ENCODE results near the gene DDO.
"Not testable (repeated sequence)": the region's sequence is repeated elsewhere in the genome, so short reads cannot be mapped to it uniquely, and the experiment has no call there.

DDO gene, protein sequence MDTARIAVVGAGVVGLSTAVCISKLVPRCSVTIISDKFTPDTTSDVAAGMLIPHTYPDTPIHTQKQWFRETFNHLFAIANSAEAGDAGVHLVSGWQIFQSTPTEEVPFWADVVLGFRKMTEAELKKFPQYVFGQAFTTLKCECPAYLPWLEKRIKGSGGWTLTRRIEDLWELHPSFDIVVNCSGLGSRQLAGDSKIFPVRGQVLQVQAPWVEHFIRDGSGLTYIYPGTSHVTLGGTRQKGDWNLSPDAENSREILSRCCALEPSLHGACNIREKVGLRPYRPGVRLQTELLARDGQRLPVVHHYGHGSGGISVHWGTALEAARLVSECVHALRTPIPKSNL

DNA sequence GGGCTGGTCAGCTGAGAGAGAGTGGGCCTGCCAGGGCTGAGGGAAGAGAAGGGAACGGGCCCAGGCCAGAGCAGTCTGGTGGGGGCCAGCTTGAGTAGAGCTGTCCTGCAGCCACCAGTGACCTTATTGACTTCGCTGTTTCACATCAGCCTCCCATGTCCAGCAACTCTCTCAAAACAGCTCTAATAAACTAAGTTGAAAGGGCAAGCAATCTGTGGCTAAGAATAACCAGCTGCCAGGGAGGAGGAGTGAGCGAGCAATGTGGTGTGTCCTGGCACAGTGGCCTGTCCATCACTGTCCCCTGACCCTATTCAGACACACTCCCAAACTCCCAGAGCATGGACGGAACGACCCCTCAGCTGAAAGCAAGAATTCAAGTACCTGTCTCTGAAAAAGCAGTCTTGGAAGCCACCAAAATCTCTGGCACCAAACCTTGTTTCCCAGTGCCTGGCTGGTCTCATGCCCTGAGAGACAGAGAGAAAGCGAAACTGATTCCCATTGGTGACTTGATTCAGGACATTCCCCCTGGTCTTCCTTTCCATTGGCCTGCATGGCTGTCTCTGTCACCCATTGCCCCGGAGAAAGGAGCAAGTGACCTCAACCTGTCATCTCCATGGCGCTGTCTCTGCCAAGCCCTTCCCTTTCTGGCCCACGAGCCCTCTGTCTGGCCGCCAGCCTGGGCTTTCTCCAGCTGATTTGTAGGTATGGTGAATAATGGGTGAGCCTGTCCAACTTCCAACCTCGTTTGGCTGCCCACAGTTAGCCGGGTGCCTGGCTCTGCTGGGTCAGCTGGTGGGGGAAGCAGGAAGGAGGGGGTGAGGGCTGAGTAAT lies at the start of gene DDO:
TSS of gene DDO (minus strand) at position 490 of the 831 bp plus-strand sequence. CDS start 2,113 bp downstream, outside the sequence.
- DNase-seq: no peak

DNA sequence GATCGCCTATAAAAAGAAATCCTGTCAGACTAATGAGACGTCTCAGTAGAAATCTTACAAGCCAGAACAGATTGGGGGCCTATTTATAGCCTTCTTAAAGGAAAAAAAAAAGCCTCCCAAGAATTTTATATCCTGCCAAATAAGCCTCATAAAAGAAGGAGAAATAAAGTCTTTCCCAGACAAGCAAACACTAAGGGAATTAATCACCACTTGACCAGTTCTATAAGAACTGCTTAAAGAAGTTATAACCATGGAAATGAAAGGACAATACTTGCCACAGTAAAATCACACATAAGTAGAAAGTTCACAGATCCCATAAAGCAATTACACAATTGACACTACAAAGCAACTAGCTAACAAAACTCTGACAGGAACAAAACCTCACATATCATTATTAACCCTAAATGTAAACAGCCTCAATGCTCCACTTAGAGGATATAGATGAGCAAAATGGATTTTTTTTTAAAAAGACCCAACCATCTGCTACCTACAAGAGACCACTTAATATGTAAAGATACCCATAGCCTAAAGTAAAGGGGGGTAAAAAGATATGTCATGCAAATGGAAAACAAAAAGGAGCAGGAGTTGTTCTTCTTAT lies 47.6 kb upstream of the DDO start:
- DNase-seq: no peak

DNA sequence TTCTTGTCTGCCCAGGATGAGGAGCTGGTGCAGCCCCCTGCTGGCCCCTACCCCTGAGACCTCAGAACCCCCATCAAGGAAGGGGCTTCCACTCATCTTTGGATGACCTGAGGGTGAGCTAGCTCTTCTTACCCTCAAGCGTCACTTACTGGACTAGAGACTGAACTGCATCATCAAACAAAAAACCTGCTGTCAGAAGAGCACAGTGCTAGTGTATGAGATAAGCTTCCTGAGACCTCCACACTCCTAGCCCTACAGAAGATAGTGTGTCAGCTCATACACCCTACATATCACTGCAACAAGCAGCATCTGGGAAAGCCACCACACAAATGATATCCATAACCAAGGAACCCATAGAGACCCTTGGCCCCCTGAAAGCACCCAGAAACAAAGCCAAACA lies 46.0 kb upstream of the DDO start:
- DNase-seq: no peak

DNA sequence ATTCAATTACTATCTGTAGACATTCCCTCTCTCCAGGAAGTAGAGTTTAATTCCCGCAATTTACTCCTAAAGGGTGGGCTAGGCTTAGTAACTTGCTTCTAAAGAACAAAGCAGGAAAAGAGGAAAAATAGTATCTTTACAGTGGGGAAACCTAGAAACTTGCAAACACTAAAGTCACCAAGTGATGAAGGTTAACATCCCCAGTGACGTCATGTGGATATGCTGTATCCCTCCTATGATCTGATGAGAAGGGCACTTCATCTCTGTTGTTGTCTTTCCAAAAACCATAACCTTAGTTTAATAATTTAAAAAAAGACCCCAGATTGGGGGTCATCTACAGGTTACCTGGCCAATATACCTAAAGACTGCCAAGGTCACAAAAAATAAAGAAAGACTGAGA lies 43.8 kb upstream of the DDO start:
- DNase-seq: no peak

DNA sequence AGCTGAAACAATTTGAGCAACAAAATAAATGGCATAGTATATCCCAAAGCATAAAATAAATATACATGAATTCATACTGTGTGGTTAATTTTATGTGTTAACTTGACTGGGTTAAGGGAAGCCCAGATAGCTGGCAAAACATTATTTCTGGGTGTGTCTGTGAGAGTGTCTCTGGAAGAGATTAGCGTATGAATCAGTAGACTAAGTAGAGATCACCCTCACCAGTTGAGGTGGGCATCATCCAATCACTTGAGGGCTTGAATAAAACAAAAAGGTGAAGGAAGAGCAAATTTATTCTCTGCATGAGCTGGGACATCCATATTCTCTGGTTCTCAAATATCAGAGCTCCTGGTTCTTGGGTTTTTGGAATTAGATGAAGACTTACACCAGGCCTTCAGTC lies 43.1 kb upstream of the DDO start:
- DNase-seq: no peak

DNA sequence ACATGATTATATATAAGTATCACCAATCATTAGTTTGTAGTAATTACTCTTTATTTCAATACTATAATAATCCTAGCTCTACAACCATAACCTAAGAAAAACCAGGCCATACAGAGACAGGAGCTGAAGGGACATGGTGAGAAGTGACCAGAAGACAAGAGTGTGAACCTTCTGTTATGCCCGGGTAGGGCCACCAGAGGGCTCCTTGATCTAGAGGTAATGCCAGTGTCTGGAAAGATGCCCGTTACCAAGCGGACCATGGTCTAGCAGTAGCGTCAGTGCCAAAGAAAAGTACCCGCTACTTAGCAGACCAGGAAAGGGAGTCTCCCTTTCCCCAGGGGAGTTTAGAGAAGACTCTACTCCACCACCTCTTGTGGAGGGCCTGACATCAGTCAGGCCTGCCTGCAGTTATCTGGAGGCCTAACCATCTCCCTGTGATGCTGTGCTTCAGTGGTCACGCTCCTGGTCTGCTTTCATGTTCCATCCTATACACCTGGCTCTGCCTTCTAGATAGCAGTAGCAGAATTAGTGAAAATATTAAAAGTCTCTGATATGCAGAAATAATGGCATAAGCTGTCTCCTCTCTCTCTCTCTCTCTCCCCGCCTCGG lies 42.3 kb upstream of the DDO start:
- not testable (repeated sequence) for DNase-seq

DNA sequence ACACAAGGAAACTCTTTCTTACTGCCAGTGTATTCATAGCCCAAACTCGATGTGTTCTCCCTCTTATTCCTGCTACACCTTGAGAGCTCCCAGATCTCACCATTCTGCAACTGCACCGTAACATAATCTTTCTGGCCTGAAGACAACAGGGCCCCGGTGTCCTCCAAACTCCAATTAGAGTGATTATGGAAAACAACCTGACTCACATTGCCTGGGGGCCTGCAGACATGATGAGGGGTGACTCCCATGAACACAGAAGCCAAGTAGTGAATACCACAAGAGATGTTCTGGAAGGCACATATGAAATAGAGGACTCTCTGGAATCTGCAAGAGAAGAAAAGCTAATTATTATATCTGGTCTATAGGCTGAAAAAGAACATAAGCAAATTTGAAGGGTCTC lies 41.3 kb upstream of the DDO start:
- DNase-seq: no peak

DNA sequence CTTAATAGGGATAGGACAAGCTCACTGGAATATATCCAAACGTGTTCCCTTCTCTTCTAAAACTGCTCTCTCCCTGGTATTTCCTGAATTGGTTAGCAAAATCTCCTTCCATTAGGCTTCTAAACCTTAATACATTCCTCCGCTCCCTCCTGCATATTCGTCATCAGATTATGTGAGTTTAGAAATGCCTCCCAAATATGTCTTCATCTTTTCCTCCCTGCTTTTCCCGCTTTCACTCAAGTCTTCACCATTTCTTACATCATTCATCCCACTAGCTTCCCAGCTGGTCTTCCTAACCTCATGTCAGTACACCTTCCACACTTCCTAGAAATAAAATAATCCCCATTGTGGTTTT lies 34.1 kb upstream of the DDO start:
- DNase-seq: no peak

DNA sequence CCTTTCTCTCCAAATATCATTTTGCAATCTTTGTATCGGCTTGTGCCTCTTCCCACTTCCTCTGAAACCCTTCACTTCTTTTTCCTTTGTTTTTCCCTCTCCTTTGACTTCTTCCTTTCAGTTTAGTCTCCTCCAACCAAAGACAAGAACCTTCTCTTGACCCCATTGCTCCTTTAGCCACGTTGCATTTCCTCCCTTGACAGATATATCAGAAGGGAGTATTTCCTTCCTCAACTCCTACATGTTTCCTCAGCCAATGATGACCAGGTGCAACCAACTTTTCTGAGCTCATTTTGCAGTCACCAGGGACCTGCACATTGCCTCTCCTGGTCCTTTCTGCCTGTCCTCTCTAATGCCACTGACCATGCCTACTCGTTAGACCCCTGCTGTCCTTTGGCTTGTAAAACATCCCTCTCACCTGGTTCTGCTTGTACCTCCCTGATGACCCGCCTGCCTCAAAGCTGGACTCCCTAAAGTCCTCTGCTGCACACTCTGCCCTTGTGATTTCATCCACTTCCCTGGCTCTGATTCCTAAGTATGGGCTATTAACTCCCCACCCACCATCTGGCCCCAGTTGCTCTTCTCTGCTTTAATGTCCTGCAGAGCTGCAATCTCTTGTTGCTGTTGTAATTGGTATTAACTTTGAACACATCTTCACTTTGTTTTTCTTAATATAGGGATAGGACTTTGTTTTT lies 33.6 kb upstream of the DDO start:
- DNase-seq: no peak

DNA sequence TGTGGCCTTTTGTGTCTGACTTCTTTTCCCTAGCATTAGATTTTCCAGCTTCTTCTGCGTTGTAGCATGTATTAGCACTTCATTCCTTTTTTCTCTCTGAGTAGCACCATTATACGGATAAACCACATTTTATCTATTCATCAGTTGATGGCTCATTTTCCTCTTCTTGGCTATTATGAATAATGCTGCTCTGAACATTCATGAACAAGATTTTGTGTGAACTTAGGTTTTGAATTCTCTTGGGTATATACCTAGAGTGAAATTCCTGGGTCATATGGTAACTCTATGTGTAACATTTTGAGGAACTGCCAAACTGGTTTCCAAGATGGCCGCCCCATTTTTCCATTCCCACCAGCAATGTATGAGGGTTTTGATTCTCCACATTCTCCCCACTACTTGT lies 32.4 kb upstream of the DDO start:
- DNase-seq: no peak

DNA sequence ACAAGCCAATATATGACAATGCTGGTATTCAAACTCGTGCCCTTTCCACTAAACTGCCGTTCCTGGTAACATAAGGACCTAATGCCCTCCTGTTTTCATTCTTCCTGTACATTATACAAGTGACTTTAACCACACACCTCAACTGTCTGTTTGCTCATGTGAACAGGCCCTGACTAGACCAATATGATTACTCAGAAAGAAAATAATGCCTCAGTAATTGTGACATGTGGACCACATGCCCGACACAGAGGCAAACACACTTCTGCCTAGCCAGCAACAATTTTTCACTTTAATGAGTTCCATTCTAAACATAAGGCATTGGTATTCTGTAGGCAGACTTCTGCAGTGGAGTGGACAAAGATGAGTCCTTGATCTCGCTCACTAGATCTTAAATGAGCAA lies 31.0 kb upstream of the DDO start:
- DNase-seq: no peak

DNA sequence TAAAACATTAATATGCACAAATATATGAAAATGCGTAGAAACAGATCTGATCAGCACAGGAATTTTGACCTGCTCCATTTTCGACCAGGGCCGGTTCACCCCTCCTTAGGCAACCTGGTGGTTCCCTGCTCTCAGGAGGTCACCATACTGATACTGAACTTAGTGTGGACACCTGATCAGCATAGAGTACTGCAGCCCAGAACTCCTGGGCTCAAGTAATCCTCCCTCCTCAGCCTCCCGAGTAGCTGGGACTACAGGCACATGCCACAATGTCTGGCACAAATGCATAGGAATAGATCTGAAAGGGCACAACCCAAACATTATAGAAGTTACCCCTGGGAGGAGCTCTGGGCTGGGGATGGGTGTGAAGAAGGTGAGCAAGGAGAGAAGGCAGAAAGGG lies 24.7 kb upstream of the DDO start:
- no peak for DNase-seq

DNA sequence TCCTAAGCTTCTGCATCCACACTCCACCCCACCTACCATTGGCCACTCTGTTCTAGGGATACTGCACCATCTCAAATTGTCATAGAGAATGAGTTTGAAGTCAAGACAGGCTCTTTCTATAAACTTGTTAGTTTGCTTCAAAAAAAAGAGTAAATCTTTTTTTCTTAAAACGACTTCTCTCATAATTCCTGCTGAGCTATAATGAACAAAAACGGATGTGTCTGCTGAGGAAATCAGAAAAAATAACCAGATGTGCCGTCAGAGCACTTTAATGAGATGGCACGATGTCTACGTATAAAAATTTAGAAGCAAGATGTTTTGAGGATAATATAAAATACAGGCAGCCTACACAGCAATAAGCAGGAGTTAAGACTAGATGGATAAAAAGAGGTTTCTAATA lies 24.0 kb upstream of the DDO start:
- no peak for DNase-seq

DNA sequence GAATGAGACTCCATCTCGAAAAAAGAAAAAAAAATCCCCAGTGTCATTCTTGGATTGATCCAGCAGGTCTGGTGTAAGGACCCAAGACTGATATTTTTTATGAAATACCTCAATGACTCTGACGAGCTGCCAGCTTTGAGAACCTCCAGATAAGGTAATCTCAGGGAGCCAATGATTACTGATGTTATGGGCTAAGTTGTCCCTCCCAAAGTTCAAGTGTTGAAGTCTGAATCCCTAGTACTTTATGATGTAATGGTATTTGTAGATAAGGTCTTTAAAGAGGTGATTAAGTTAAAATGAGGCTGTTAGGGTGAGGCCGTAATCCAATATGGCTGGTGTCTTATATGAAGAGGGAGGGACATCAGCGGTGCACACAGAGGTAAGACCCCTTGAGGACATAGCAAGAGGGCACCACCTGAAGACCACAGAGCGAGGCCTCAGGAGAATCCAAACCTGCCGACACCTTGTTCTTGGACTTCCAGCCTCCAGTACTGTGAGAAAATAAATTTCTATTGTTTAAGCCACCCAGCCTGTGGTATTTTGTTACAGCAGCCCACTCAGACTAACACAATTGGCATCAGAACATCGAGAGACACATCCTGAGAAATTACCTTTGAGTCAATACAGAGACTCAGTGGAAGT lies 19.7 kb upstream of the DDO start:
- no peak for DNase-seq

DNA sequence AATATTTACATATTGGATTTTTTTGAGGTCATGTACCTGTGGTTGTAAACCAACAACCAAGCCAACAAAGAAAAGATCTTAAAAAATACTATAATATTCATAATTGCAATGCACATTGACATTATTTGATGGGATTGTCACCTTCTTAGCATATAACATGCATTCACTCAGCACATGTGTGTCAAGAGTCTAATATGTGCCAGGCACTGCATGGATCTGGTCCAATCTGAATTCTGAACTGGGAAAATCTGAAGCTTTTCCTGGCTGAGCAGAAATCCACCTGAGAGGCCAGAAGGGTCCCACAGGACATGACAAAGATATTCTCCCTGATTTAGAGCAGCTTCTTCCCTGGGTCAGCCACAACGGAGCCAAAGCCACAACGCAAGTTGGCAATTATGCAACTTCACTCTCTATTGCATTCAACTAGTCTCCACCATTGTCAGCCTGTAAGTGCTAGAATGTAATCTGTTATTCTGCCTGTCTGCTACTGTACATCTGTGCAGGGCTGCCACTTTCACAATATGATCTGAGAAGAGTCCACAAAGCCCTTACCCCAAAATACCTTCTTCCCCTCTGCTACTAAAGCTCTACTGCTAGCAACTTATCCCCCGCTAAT lies 17.0 kb upstream of the DDO start:
- DNase-seq: no peak

DNA sequence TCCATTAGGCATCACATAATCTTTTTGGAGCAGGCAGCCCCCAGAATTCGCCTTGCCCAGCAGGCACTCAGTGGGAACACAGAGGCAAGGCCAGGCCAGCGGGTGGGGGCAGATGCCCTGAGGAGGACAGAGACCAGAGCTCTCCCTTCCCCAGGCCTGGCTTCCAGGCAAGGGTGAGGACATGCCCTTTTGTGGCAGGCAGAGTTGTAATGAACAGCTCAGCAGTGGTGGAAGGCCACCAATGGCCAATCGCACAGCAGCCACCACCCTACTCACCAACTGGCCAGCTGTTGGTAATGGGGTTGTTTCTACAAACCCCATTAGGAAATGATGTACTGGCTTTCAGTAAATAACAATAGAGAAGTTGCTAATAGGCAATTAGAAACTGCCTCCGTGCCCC lies 15.4 kb upstream of the DDO start:
- DNase-seq: no peak

DNA sequence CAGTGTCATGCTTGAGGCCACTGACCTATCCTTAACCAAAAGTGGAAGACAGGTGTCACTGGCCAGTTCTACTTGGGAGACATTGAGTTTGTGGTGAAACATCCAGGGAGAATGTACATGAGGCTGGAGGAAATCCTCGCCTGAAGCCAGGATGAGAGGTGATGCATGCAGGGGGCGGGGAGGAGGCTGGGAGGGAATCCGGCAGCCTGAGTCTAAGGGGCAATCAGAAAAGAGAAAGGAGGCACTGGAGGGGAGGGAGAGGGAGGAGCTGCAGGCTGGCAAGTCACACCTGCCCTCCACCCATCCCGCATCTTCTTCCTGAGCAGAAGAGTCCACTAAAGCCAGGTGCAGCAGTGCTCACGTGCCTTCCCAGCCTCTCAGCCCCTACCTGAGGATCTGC lies 14.9 kb upstream of the DDO start:
- DNase-seq: no peak

DNA sequence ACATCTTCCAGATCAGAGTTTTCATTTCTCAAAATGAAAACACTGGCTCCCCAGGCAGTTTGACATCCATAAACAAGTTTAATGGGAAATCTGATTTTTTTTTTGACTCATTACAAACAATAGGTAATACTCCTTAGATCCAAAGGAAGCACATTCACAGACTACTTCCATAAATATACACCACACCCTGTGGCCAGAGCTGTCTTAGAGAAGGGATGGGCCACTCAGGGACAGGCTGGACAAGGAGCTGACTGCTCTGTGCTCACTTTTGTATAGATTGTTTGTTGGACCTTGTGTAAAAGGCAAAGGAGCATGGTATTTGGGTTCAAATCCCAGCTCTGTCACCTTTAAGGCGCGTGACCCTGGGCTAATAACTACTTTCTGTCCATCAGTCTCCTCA lies 12.8 kb upstream of the DDO start:
- no peak for DNase-seq

DNA sequence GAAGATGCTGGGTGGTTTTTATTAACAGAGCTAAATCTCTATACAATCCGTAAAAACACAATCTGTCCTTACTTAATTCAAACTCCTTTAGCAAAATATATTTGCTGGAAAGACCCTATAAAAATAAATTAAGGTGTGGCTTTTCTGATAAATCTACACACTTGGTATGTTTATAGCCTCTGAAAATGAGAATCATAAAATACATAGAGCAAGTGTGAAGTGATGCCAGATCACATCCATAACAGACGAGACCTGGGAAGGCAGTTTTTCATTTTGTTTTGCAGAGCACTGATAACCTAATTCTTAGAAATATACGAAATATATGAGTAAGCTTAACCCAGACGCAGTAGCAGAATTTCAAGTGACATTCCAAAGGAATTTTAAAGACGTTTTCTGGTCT lies 10.4 kb upstream of the DDO start:
- no peak for DNase-seq

DNA sequence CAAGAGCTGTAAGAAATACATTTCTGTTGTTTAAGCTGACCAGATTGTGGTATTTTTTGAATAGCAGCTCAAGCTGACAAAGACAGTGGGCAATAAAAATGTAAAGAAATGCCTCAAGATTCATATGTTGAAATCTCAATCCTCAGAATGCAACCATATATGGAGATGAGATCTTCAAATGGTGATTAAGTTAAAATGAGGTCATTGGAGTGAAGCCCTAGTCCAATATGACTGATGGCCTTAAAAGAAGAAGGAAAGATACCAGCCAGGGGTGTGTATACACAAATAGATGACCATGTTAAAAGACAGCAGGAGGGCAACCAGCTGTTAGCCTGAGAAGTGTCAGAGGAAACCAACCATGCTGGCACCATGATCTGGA lies 7.1 kb upstream of the DDO start:
- no peak for DNase-seq

DNA sequence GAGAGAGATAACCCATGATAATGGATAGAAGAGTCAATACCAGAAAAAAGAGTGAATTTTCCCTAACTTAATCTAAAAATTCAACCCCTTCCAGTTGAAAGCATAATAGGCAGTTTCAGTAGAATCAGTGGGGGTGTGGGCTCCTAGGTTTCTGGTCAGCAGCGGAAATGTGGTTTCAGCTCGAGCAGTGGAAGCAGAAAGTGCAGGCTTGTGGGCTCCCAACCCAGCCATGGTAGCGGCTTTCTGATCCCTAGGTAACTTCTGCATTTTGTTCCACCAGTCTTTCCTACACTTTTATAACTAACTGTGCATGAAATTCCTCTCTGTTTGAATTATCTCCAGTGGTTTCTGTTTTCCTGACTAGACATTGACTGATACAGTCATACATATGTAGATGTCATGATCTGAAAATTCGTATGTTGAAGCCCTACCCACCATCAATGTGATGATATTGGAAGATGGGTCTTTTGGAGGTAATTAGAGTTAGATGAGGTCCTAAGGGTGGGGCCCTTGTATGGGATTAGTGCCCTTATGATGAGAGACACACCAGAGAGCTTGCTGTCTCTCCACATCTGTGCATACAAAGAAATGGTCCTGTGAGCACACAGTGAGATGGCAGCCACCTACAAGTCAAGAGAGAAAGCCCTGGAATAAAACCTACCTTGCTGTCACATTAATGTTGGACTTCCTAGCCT lies 6.5 kb upstream of the DDO start:
- no peak for DNase-seq

All from NCI-H2227 treated with DMSO at 0.1 percent for 48 hours (cell line).